ENCODE results near the gene PPP1R7.

PPP1R7 gene

DNA sequence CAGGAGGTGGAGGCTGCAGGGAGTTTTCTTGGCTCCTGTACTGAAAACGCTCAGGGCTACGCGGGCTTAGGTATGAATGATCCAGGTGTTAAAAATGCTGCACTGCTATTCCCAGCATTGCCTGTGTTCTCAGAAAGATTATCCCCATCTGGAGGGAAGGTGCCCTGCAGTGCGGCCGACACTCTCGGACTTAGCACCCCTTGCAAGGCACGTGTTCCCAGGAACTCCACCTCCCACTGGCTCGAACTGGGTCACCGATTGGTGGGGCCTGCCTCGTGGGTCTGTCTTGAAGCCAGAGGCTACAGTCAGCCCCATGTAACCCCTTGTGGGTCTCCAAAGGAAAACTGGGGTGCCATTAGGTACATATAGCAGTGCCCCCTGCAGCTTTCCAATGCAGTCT is 63.9 kb downstream of the PPP1R7 start:
- TF ChIP-seq CREB1 (IDR thresholded peaks at IDR 0.05; ENCODE audit: low read depth), result no peak
- TF ChIP-seq, protein P1, sequence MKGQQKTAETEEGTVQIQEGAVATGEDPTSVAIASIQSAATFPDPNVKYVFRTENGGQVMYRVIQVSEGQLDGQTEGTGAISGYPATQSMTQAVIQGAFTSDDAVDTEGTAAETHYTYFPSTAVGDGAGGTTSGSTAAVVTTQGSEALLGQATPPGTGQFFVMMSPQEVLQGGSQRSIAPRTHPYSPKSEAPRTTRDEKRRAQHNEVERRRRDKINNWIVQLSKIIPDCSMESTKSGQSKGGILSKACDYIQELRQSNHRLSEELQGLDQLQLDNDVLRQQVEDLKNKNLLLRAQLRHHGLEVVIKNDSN (IDR thresholded peaks at IDR 0.05), result no peak
- no peak for TF ChIP-seq TEAD4 (IDR thresholded peaks at IDR 0.05)
- TF ChIP-seq RAD21 (IDR thresholded peaks at IDR 0.05; ENCODE audit: low read depth), result no peak
- no peak for TF ChIP-seq EGR1 (IDR thresholded peaks at IDR 0.05)
- no peak for TF ChIP-seq EP300 (IDR thresholded peaks at IDR 0.05; ENCODE audit: borderline replicate concordance)
- TF ChIP-seq NFIC (IDR thresholded peaks at IDR 0.05), result no peak
- no peak for TF ChIP-seq YY1 (IDR thresholded peaks at IDR 0.05; ENCODE audit: low read depth)
- TF ChIP-seq, protein P2, sequence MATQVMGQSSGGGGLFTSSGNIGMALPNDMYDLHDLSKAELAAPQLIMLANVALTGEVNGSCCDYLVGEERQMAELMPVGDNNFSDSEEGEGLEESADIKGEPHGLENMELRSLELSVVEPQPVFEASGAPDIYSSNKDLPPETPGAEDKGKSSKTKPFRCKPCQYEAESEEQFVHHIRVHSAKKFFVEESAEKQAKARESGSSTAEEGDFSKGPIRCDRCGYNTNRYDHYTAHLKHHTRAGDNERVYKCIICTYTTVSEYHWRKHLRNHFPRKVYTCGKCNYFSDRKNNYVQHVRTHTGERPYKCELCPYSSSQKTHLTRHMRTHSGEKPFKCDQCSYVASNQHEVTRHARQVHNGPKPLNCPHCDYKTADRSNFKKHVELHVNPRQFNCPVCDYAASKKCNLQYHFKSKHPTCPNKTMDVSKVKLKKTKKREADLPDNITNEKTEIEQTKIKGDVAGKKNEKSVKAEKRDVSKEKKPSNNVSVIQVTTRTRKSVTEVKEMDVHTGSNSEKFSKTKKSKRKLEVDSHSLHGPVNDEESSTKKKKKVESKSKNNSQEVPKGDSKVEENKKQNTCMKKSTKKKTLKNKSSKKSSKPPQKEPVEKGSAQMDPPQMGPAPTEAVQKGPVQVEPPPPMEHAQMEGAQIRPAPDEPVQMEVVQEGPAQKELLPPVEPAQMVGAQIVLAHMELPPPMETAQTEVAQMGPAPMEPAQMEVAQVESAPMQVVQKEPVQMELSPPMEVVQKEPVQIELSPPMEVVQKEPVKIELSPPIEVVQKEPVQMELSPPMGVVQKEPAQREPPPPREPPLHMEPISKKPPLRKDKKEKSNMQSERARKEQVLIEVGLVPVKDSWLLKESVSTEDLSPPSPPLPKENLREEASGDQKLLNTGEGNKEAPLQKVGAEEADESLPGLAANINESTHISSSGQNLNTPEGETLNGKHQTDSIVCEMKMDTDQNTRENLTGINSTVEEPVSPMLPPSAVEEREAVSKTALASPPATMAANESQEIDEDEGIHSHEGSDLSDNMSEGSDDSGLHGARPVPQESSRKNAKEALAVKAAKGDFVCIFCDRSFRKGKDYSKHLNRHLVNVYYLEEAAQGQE (IDR thresholded peaks at IDR 0.05; ENCODE audit: low read depth), result no peak
- no peak for TF ChIP-seq TCF12 (IDR thresholded peaks at IDR 0.05; ENCODE audit: low read depth)

DNA sequence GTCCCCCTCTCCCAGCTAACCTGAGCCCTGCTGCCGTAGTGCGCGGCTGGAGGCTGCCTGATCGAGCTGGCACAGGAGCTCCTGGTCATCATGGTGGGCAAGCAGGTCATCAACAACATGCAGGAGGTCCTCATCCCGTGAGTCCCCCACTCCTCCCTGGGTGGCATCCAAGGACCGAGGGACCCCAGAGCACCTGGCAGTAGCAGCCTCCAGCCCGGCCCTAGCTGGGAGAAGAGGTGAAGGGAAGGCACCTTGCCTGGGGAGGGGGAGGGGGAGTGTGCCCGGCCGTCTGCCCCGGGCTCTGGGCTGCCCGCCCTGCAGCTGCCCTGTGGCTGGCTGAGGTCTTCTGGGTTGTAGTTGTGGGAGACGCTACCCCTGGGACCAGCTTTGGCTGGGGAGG is 64.5 kb downstream of the PPP1R7 start:
- TF ChIP-seq CREB1 (IDR thresholded peaks at IDR 0.05; ENCODE audit: low read depth), result no peak
- TF ChIP-seq RAD21 (IDR thresholded peaks at IDR 0.05; ENCODE audit: low read depth), result no peak
- TF ChIP-seq, protein P1 (IDR thresholded peaks at IDR 0.05), result no peak
- TF ChIP-seq NFIC (IDR thresholded peaks at IDR 0.05), result no peak
- TF ChIP-seq YY1 (IDR thresholded peaks at IDR 0.05; ENCODE audit: low read depth), result no peak
- TF ChIP-seq, protein P3, sequence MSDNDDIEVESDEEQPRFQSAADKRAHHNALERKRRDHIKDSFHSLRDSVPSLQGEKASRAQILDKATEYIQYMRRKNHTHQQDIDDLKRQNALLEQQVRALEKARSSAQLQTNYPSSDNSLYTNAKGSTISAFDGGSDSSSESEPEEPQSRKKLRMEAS (IDR thresholded peaks at IDR 0.05), result no peak
- TF ChIP-seq EP300 (IDR thresholded peaks at IDR 0.05; ENCODE audit: borderline replicate concordance), result no peak
- no peak for TF ChIP-seq CEBPB (IDR thresholded peaks at IDR 0.05)
- no peak for TF ChIP-seq EGR1 (IDR thresholded peaks at IDR 0.05)
- no peak for TF ChIP-seq TEAD4 (IDR thresholded peaks at IDR 0.05)

DNA sequence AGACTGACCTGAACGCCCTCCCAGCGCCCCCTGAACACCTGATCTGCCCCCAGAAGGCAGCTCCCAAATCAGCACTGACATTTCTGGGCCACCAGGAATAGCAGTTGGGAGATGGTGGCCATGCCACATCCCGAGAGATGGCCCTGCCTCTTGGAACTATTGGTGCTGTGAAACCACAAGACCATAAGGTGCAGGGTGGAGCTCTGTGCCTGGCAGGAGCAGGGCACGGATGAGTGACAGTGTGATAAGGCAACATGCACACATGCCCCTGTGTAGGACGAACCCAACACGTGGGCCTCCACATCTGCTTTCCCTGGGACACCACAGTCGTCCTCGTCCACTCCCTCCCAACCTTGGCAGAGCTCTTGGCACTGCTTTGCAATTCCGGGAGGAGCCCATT is 65.2 kb downstream of the PPP1R7 start:
- TF ChIP-seq TCF12 (IDR thresholded peaks at IDR 0.05; ENCODE audit: low read depth), result no peak
- no peak for TF ChIP-seq NFIC (IDR thresholded peaks at IDR 0.05)
- TF ChIP-seq YY1 (IDR thresholded peaks at IDR 0.05; ENCODE audit: low read depth), result no peak
- no peak for TF ChIP-seq CEBPB (IDR thresholded peaks at IDR 0.05)
- TF ChIP-seq, protein P1 (IDR thresholded peaks at IDR 0.05), result no peak
- TF ChIP-seq, protein P2 (IDR thresholded peaks at IDR 0.05; ENCODE audit: low read depth), result no peak
- TF ChIP-seq RAD21 (IDR thresholded peaks at IDR 0.05; ENCODE audit: low read depth), result no peak

DNA sequence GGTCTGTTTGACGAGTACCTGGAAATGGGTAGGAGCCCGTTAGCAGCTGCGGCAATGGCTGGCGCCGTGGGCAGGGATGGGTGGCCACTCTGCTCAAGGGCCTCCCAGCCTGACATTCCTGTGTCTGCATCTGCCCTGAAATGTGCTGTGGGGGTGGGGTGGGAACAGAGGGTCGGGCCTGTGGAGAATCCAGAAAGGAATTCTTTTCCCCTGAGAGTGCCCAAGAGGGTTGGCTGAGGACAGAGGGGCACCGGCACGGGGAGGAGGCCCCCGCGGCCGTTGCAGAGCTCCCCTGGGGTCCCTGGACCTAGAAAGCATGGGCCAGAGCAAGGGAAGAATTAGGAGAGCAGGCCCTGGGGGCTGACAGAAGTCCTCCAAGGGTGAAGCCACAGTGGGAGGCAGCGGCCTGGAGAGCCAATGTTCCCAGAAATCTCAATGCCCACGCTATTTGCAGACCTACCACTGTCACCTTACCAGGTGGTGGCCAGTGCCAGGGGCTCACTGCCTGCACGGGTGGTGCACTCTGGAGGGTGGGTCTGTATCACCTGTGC is 66.0 kb downstream of the PPP1R7 start:
- TF ChIP-seq YY1 (IDR thresholded peaks at IDR 0.05; ENCODE audit: low read depth), result no peak
- no peak for TF ChIP-seq TAF1 (IDR thresholded peaks at IDR 0.05; ENCODE audit: low read depth)
- no peak for TF ChIP-seq NFIC (IDR thresholded peaks at IDR 0.05)
- TF ChIP-seq EP300 (IDR thresholded peaks at IDR 0.05; ENCODE audit: borderline replicate concordance), result no peak
- TF ChIP-seq, protein P2 (IDR thresholded peaks at IDR 0.05; ENCODE audit: low read depth), result no peak
- no peak for TF ChIP-seq ZBTB7A (IDR thresholded peaks at IDR 0.05; ENCODE audit: low read depth)
- no peak for TF ChIP-seq FOXM1 (IDR thresholded peaks at IDR 0.05; ENCODE audit: borderline replicate concordance, low read depth)
- no peak for TF ChIP-seq TEAD4 (IDR thresholded peaks at IDR 0.05)
- TF ChIP-seq, protein P3 (IDR thresholded peaks at IDR 0.05), result no peak
- TF ChIP-seq RAD21 (IDR thresholded peaks at IDR 0.05; ENCODE audit: low read depth), result no peak
- TF ChIP-seq TCF12 (IDR thresholded peaks at IDR 0.05; ENCODE audit: low read depth), result no peak
- TF ChIP-seq CREB1 (IDR thresholded peaks at IDR 0.05; ENCODE audit: low read depth), result no peak
- no peak for TF ChIP-seq CEBPB (IDR thresholded peaks at IDR 0.05)
- no peak for TF ChIP-seq EGR1 (IDR thresholded peaks at IDR 0.05)
- TF ChIP-seq, protein P1 (IDR thresholded peaks at IDR 0.05), result no peak

Data from Ishikawa (cell line).